OCI-LY3 (cell line): ENCODE results near the gene PARP15.

Experiments used
- CTCF ChIP-seq: fragments of 200-600, 300-600 bp; sonication (generic); IDR thresholded peaks from 2 replicates; pipeline ENCODE4 v1.5.1; 2014; ENCODE audit warnings: antibody characterized with exemption, low read length, low read depth
- EZH2phosphoT487 ChIP-seq: fragments of 200-600 bp; shearing (Covaris generic); IDR thresholded peaks from 2 replicates; pipeline ENCODE4 v1.6.1; 2018; ENCODE audit warnings: antibody characterized with exemption, mixed run types, low read depth

DNA sequence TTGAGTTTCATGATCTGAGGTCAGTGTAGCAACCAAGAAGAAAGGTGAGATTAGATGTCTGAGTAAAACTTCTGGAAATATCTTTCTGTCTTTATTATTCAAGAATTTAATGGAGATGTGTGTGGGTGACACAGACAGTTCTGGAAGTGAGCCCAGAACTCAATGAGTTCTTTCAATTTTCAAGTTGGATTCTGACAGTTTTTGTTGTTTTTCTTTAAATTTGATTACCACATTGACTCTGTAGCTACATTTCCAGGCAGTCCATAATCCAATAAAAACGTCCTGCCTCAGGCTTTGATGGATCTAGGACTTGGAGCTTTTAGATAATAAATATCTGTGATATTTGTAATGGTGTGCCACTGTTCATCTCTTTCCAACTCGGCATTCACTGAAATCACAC lies 99.3 kb downstream of the PARP15 start:
- TF ChIP-seq CTCF (no peak), EZH2phosphoT487 (no peak)
